K562 (cell line): ENCODE data around the gene PCDHGB1. TPM values are rescaled to one million over a fixed set of nuclear protein-coding genes. Genes with fewer than 3 reads are reported as not detected.

Experiments
- ATAC-seq: fragments of 200-7000 bp; cut with Tn5 transposase; 3 replicates; pipeline ENCODE4 v1.9.1; 2020; ENCODE audit warnings: moderate library complexity
- BruUV-seq: library from RNA; stranded (reverse); fragments of 400-500 nt; replicated peaks from 2 replicates; lab custom pipeline; 2021; lab: Mats Ljungman, UMichigan
- CTCF ChIA-PET: fragments of 300-600 bp; formaldehyde crosslinking; extraction: SDS; loops from one replicate; lab custom pipeline; 2021; ENCODE audit warnings: low intra/inter-chr PET ratio; lab: Yijun Ruan, JAX
- POLR2A ChIA-PET: fragments of 300-600, 350-650 bp; sonication (Branson Sonifier 250); formaldehyde crosslinking; extraction: SDS; loops from one replicate; lab custom pipeline; 2021; ENCODE audit warnings: antibody characterized with exemption, inconsistent platforms; lab: Yijun Ruan, JAX
- DNase-seq, 4 experiments: peaks; one replicate each; pipeline versions ENCODE4 v3.0.0 to v3.0.0-alpha.2; 2011 to 2018; ENCODE audit warnings: low spot score in 3 of 4, mixed read lengths in 3 of 4; ENCODE audit errors: extremely low read depth in 1 of 4
- FAIRE-seq: peaks from 2 replicates; lab custom pipeline; 2011; peaks lifted over from hg19 to GRCh38; lab: Jason Lieb, UNC
- H2AFZ ChIP-seq: 2 replicates; pipeline ENCODE4 v1.6.0; 2011; ENCODE audit warnings: low read depth, low read length, control low read depth, inconsistent platforms
- H3K27ac ChIP-seq: fragments of 200-600 bp; 3 replicates; pipeline ENCODE4 v1.8.0; 2011; ENCODE audit warnings: low read depth, mild to moderate bottlenecking, control low read depth, inconsistent platforms, low read length, moderate library complexity, mixed read lengths; ENCODE audit errors: extremely low read depth
- H3K27me3 ChIP-seq, 2 experiments: fragments of 300-600 bp in 1 of 2; 2 replicates in 1 of 2; 3 replicates in 1 of 2; pipeline versions ENCODE4 v1.6.0 to v1.8.0; 2011; ENCODE audit warnings: inconsistent platforms in 2 of 2, low read length in 2 of 2, mild to moderate bottlenecking in 1 of 2, mixed read lengths in 1 of 2, moderate library complexity in 1 of 2; ENCODE audit not compliant: control insufficient read depth in 2 of 2, insufficient read depth in 2 of 2
- H3K36me3 ChIP-seq: fragments of 300-600 bp; 3 replicates; pipeline ENCODE4 v1.8.0; 2011; ENCODE audit warnings: mild to moderate bottlenecking, low read length, inconsistent platforms; ENCODE audit not compliant: control insufficient read depth, insufficient read depth
- H3K4me1 ChIP-seq, 2 experiments: fragments of 200-600 bp in 1 of 2; replicated peaks in 1 of 2; 2 replicates in 1 of 2; 3 replicates in 1 of 2; pipeline versions ENCODE4 v1.5.1 to v1.8.0; 2011; ENCODE audit warnings: inconsistent platforms in 2 of 2, low read length in 2 of 2, mild to moderate bottlenecking in 1 of 2, mixed read lengths in 1 of 2, moderate library complexity in 1 of 2; ENCODE audit not compliant: control insufficient read depth in 2 of 2, insufficient read depth in 2 of 2
- H3K4me2 ChIP-seq: 2 replicates; pipeline ENCODE4 v1.6.1; 2011; ENCODE audit warnings: low read length, control low read depth, inconsistent platforms, mixed read lengths; ENCODE audit not compliant: insufficient read depth
- H3K4me3 ChIP-seq: fragments of 200-600 bp; sonication (generic), shearing (Covaris generic); 2 replicates; pipeline ENCODE4 v1.5.1; 2016; ENCODE audit warnings: control low read depth, inconsistent platforms
- H3K79me2 ChIP-seq: fragments of 200-600 bp; 3 replicates; pipeline ENCODE4 v1.8.0; 2011; ENCODE audit warnings: low read length, inconsistent platforms; ENCODE audit not compliant: control insufficient read depth, insufficient read depth
- H3K9ac ChIP-seq, 2 experiments: 2 replicates each; pipeline versions ENCODE4 v1.6.0 to v1.6.1; 2011; ENCODE audit warnings: low read depth in 2 of 2, low read length in 2 of 2, control low read depth in 1 of 2, inconsistent platforms in 1 of 2, mild to moderate bottlenecking in 1 of 2, mixed read lengths in 1 of 2; ENCODE audit not compliant: insufficient read depth in 1 of 2
- H3K9me1 ChIP-seq: one replicate; pipeline ENCODE4 v1.6.0; 2011; ENCODE audit warnings: inconsistent platforms, mild to moderate bottlenecking, low read length, moderate library complexity; ENCODE audit not compliant: control insufficient read depth, insufficient read depth
- H3K9me3 ChIP-seq: replicated peaks from 2 replicates; pipeline ENCODE4 v1.5.1; 2011; ENCODE audit warnings: low read depth, low read length, inconsistent platforms; ENCODE audit not compliant: control insufficient read depth, insufficient read depth
- H4K20me1 ChIP-seq: replicated peaks from 2 replicates; pipeline ENCODE4 v1.6.1; 2011; ENCODE audit warnings: low read length, inconsistent platforms, mixed read lengths; ENCODE audit not compliant: control insufficient read depth, insufficient read depth
- DIDO1 ChIP-seq: fragments of 450-650 bp; IDR thresholded peaks from 2 replicates; pipeline ENCODE4 v1.6.1; 2016; ENCODE audit warnings: low read depth, missing biosample characterization, missing genetic modification characterization
- KLF13 ChIP-seq: fragments of 450-650 bp; IDR thresholded peaks from 2 replicates; pipeline ENCODE4 v1.6.1; 2016; ENCODE audit warnings: missing genetic modification characterization, low read depth, mild to moderate bottlenecking, missing compliant biosample characterization, moderate library complexity, borderline replicate concordance
- KLF16 ChIP-seq: IDR thresholded peaks from 2 replicates; pipeline ENCODE4 v1.6.1; 2016; ENCODE audit warnings: antibody characterized with exemption
- PTTG1 ChIP-seq: fragments of 450-650 bp; IDR thresholded peaks from 2 replicates; pipeline ENCODE4 v1.6.1; 2016; ENCODE audit warnings: low read depth, mild to moderate bottlenecking, missing genetic modification characterization, missing compliant biosample characterization
- SETDB1 ChIP-seq: IDR thresholded peaks from one replicate; pipeline ENCODE4 v1.6.1; 2012; ENCODE audit warnings: low read length, control low read depth, inconsistent platforms
- TBP ChIP-seq: optimal IDR thresholded peaks from 2 replicates; pipeline ENCODE3; 2011; ENCODE audit warnings: low read depth, low read length, improper control_type of control experiment
- WHSC1 ChIP-seq: IDR thresholded peaks from one replicate; pipeline ENCODE4 v1.6.1; 2012; ENCODE audit warnings: low read length, control low read depth, inconsistent platforms
- ZFP30 ChIP-seq: fragments of 250-450 bp; sonication (Bioruptor Pico); IDR thresholded peaks from 2 replicates; pipeline ENCODE4 v1.8.0; 2022; ENCODE audit warnings: moderate library complexity, mild to moderate bottlenecking, inconsistent platforms, borderline replicate concordance
- ZNF444 ChIP-seq: fragments of 250-450 bp; sonication (Bioruptor Pico); IDR thresholded peaks from 2 replicates; pipeline ENCODE4 v1.4.0; 2020; ENCODE audit warnings: mild to moderate bottlenecking, moderate library complexity
- ZNF76 ChIP-seq: fragments of 250-450 bp; sonication (Bioruptor Pico); IDR thresholded peaks from 2 replicates; pipeline ENCODE4 v1.4.0; 2020; ENCODE audit warnings: mild to moderate bottlenecking, moderate library complexity, borderline replicate concordance
- WGBS: fragments of 100-300 bp; shearing (Covaris generic); methylation state at CpG from one replicate; pipeline ENCODE4 v1.1.6; 2016; ENCODE audit warnings: low coverage, mixed read lengths; ENCODE audit not compliant: insufficient coverage; ENCODE audit errors: missing lambda C conversion rate; 5-methylcytosine and 5-hydroxymethylcytosine counted together
- in situ Hi-C: fragments of 300-500 bp; cut with MboI; formaldehyde crosslinking; loops from 4 replicates; pipeline ENCODE4 v1.15.0; 2018; ENCODE audit warnings: inconsistent platforms, mixed read lengths
- intact Hi-C: fragments of 100-400 bp; cut with micrococcal nuclease; formaldehyde crosslinking; loops from 2 replicates; pipeline ENCODE4 v1.14.2; 2022
- polyA plus RNA-seq, 8 experiments: library from polyadenylated mRNA; depleted of rRNA in 4 of 8; stranded (reverse) in 5 of 8; unstranded in 3 of 8; fragments of >200 nt; fragmentation: Nextera tagmentation in 2 of 8; fragmentation: Illumina TruSeq in 1 of 8; extraction: Ambion mirVana in 2 of 8; extraction: Trizol in 1 of 8; gene quantifications; 2 replicates each; pipeline versions ENCODE4 v1.2.1 to v1.2.3, GENCODE V29; 2011 to 2014; ENCODE audit warnings: inconsistent platforms in 1 of 8, missing spikeins in 1 of 8
- total RNA-seq, 7 experiments: library from RNA; depleted of rRNA in 6 of 7; stranded (reverse); fragments of >200 nt in 6 of 7; fragmentation: Illumina TruSeq in 2 of 7; extraction: Trizol in 2 of 7; gene quantifications; 2 replicates each; pipeline versions ENCODE4 v1.2.1 to v1.2.3, GENCODE V29; 2011 to 2021; ENCODE audit warnings: low replicate concordance in 1 of 7
- TF ChIP-seq, protein P1 (sequence below): sonication (generic); formaldehyde crosslinking; IDR thresholded peaks from 2 replicates; pipeline ENCODE4 v1.5.0; 2020; ENCODE audit warnings: missing genetic modification reagents
- TF ChIP-seq, protein P2 (sequence below): fragments of 450-650 bp; IDR thresholded peaks from 2 replicates; pipeline ENCODE4 v1.6.1; 2016; ENCODE audit warnings: mild to moderate bottlenecking

The PCDHGB1 gene
- total and polyA plus RNA-seq, 9 of the 15 experiments (the other 6 are each of a cell fraction or from before 2014, with no cell fraction given), result 0.06 to 0.20 (median 0.07) TPM; not detected in 2

DNA sequence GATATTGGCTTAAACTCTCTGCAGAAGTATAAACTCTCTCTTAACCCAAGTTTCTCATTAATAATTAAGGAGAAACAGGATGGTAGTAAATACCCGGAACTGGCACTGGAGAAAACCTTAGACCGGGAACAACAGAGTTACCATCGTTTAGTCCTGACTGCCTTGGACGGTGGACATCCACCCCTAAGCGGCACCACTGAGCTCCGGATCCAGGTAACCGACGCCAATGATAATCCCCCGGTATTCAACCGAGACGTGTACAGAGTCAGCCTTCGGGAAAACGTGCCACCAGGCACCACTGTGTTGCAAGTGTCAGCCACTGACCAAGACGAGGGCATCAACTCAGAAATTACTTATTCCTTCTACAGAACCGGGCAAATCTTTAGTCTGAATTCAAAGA lies 48.7 kb downstream of the PCDHGB1 start (continued):
- TF ChIP-seq, protein P1, sequence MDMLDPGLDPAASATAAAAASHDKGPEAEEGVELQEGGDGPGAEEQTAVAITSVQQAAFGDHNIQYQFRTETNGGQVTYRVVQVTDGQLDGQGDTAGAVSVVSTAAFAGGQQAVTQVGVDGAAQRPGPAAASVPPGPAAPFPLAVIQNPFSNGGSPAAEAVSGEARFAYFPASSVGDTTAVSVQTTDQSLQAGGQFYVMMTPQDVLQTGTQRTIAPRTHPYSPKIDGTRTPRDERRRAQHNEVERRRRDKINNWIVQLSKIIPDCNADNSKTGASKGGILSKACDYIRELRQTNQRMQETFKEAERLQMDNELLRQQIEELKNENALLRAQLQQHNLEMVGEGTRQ (CRISPR knock-in tag), result no peak
- TF ChIP-seq PTTG1 (tag) (no peak), WHSC1 (no peak), ZFP30 (CRISPR knock-in tag) (no peak), TBP (no peak), KLF13 (no peak)

DNA sequence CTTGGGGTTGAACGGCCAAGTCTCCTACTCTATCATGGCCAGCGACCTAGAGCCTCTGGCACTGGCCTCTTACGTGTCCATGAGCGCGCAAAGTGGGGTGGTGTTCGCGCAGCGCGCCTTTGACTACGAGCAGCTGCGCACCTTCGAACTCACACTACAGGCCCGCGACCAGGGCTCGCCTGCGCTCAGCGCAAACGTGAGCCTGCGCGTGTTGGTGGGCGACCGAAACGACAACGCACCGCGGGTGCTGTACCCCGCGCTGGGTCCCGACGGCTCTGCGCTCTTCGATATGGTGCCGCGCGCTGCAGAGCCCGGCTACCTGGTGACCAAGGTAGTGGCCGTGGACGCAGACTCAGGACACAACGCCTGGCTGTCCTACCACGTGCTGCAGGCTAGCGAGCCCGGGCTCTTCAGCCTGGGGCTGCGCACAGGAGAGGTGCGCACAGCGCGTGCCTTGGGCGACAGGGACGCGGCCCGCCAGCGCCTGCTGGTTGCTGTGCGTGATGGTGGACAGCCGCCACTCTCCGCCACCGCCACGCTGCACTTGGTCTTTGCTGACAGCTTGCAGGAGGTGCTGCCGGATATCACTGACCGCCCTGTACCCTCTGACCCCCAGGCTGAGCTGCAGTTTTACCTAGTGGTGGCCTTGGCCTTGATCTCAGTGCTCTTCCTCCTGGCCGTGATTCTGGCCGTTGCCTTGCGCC lies 49.8 kb downstream of the PCDHGB1 start:
- CTCF ChIA-PET, result no interaction called here
- no peak for ATAC-seq
- no peak for FAIRE-seq

More for the DNA sequence above, 49.8 kb downstream of the PCDHGB1 start:
- Histone ChIP-seq H3K4me1 (peaks cover 0 to 8% of the 10 kb centered on the region in 2 experiments; a peak in 3 of 5 replicates), H3K9me3 (peaks cover 2% of the 10 kb centered on the region; the same call in 1 of the 2 replicates), H3K4me3 (no peak overlapping the region), H2AFZ (no peak overlapping the region), H4K20me1 (no peaks in the 10 kb centered on the region), H3K27ac (no peak overlapping the region), H3K36me3 (no peaks in the 10 kb centered on the region), H3K9me1 (no peaks in the 10 kb centered on the region), H3K4me2 (no peak overlapping the region), H3K79me2 (no peaks in the 10 kb centered on the region), H3K9ac (no peak overlapping the region), H3K27me3 (peaks cover 3 to 29% of the 10 kb centered on the region in 2 experiments; a peak in 4 of 5 replicates)
- intact Hi-C loops (no loop called here), in situ Hi-C loops (no loop called here)
- POLR2A ChIA-PET, result no interaction called here
- WGBS, result 37% methylated on average over 47 of the region's 61 CpGs
- no peak for DNase-seq
- TF ChIP-seq ZNF444 (CRISPR knock-in tag) (no peak), KLF16 (no peak), ZNF76 (no peak), DIDO1 (tag) (no peak), SETDB1 (no peak)
- TF ChIP-seq, protein P2, sequence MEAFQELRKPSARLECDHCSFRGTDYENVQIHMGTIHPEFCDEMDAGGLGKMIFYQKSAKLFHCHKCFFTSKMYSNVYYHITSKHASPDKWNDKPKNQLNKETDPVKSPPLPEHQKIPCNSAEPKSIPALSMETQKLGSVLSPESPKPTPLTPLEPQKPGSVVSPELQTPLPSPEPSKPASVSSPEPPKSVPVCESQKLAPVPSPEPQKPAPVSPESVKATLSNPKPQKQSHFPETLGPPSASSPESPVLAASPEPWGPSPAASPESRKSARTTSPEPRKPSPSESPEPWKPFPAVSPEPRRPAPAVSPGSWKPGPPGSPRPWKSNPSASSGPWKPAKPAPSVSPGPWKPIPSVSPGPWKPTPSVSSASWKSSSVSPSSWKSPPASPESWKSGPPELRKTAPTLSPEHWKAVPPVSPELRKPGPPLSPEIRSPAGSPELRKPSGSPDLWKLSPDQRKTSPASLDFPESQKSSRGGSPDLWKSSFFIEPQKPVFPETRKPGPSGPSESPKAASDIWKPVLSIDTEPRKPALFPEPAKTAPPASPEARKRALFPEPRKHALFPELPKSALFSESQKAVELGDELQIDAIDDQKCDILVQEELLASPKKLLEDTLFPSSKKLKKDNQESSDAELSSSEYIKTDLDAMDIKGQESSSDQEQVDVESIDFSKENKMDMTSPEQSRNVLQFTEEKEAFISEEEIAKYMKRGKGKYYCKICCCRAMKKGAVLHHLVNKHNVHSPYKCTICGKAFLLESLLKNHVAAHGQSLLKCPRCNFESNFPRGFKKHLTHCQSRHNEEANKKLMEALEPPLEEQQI, result no peak
- no TSS peak for BruUV-seq
